Epithelial cell of alveolus of lung (primary cell): Measurements from ENCODE around the gene GRIP2. TPM values are rescaled to one million over a fixed set of nuclear protein-coding genes. Genes with fewer than 3 reads are reported as not detected.

ENCODE experiments used
- total RNA-seq: library from RNA; depleted of rRNA; stranded (reverse); fragments of >200 nt; gene quantifications from 2 replicates; pipeline ENCODE4 v1.2.1, GENCODE V29; 2015

GRIP2 gene
- under 0.01 TPM in 1 of 2 replicates, not detected in the other for total RNA-seq

GRCh38 chr3:14539742-14540491, at the start of gene GRIP2:
Gene GRIP2, minus strand, starts transcription at chr3:14540342. Its CDS starts 34 bp downstream, at chr3:14540308.

Other genes starting within 250 kb of the GRIP2 start
- gene SLC6A6, start 137.7 kb downstream of the GRIP2 start, total RNA-seq = 11.0 and 33.5 TPM in 2 replicates
- 7.9 and 11.8 TPM in 2 replicates for gene CCDC174, start 111.4 kb upstream of the GRIP2 start, total RNA-seq
- gene C3orf20, start 134.8 kb upstream of the GRIP2 start, total RNA-seq = under 0.01 TPM in 1 of 2 replicates, not detected in the other